DMS153 (cell line): ENCODE measurements around the gene RNLS.
A peak's percentile ranks its signal among the peaks of the same experiment; 100 is the strongest.

ENCODE experiments used
- DNase-seq: peaks from one replicate; lab custom pipeline; 2025; lab: John Stamatoyannopoulos, UW

Gene RNLS

DNA sequence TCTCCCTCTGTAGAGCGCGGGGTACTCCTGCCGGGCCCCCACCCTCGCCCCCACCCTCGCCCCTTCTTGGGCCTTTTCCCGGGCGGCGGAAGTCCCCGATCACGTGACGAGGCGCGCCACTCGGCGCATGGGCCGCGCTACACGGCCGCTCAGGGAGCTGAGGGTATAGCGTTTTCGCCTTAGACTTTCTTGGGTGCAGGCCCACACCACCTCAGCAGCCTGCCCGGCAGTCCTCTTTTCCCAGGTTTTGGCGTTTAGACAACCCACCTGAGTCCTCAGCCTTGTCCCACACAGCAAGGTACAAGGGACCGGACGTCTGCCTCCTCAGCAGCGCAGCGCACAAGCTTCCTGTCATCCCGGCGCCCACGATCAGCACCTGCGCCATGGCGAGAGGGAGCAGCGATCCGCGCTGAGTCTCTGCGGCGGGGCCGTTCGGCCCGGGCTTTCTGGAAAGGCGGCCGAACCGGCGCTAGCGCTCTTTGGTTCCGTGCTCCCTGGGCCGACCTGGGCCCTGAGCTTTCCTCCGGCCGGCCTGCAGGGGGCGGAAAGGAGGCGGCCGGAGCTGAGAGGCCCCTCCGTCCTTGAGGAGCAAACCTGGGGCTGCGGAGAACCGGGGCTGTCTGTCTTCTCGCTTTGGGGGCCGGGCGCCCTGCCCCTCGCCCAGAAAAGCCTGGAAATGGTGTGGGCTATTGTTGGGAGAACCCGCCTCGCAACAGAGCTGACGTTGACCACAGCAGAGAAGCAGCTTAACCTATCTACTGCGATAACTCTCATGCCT is at the start of gene RNLS:
Gene RNLS, minus strand, starts transcription at position 513 of the 778 bp plus-strand sequence.
- DNase-seq = peak; percentile 69

DNA sequence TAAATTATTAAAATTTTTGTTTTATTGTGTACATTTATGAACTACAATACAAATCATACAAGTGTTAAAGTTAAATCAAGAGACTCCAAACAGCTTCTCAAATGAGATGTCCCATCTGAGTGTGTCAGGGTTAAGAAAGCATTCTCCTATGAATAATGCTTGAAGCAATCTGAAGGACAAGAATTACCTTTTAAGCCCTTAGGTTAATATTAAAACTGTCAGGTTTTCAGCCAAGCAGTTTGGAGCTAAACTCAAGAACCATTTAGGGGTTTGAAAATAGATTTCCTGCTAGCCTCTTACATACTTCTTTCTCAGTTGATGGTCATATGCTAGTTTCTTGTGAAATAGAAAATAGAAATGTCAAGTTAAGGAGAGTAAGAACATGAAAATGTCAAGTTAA is 41.7 kb upstream of the RNLS start:
- DNase-seq = no peak

DNA sequence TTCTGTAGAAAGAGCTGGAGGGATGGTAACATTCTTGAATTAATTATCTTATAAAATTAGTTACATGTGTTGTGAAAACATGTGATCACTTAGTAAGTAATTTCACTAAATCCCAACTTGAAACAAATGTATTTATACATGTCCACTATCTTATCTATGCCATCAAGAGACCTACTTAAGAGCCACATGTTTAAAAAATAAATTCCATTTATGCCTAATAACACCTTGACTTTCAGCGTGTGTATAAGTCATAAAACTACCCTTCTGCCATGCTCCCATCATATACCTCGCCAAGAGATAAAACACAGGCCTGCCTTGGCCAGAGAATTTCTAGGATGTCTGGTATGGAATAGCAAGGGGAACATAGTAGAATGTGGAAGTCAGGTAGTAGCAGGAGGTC is 40.7 kb upstream of the RNLS start:
- no peak for DNase-seq

DNA sequence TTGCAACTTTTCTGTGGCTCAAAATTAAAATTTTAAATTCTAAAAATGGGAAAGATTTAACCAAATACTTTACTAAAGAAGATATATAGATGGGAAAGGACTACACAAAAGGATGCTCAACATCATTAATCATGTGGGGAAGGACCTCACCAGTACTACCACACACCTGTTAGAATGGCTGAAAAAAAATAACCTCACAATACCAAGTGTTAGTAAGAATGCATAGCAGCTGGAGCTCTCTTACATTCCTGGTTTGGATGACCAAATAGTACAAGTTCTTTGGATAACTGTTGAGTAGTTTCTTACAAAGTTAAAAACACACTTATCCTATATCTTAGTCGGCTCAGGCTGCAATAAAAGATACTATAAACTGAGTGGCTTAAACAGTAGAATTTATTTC is 37.3 kb upstream of the RNLS start:
- no peak for DNase-seq

DNA sequence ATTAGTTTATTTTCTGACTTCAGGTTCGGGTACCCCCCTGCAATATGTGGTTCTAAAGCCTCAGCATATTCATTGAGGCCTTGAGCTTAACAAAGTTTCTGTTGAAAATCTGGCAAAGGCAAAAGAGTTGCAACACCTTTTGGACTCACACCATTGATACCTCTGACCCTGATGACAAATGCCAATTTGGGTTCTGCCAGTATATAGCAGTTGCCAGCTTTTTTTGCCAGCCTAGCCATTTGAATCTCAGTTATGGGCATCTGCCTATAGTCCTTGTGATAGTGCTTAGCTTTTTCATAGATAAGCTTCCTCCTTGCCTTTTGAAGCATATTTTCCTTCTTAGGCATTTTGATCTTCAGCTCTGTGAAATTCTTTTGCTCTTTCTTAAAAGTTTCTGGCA is 35.4 kb upstream of the RNLS start:
- no peak for DNase-seq

DNA sequence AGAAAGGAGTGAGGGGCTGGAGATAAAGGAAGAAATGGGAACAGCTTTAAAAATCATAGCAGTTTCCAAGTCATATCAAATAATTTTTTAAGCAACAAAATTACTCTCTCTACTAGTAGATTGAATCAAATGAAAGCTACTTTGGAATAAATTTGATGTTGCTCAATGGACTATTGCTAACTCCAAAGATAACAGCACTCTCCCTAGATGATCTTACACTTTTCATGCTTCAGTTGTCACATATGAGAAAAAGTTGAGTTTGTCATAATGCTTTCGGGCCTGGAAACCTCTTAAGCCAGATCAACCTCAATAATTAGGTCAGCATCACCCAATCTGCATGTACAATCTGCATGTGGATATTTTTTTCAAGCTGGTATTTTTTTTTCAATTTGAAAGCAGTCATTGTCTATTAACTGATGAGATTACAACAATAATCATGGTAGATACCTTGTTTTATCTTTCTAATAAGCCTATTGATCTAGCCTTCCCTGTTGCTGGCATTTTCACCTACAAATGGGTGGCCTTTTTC is 34.7 kb upstream of the RNLS start:
- no peak for DNase-seq

DNA sequence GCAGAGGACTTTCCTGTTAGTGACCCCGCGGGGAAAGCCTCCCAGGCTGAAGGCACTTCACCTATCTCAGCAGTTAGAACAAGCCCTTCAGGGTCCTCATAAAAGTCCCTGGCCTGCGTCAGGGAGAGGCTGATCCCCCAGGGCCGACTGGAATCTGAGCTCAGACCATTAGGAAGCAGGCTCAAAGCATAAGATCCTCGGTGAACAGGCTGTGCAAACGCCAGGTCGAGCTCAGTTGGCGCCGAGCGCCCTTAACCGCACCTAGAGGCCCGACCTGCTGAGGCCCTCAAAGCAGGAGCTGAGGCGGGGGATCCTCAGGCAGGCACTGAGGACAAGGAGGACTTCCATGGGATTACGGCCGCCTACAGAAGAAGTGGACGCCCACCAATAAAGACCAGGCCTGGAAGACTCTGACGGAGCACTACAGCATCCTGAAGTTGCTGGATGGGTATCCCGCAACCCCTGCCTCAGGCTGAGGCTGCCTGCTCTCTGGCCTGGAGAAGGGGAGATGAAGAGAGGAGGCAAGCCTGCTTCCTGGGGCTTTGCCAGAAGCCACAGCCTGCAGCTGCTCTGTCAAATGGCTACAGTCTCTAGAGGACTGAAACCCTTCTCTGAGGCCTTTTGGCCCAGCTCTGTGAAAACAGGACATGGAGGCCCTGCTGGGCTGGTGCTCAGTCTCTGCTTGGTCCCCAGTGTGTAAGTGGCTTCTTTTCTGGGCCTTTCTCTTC is 33.3 kb upstream of the RNLS start:
- peak; percentile 2 for DNase-seq

DNA sequence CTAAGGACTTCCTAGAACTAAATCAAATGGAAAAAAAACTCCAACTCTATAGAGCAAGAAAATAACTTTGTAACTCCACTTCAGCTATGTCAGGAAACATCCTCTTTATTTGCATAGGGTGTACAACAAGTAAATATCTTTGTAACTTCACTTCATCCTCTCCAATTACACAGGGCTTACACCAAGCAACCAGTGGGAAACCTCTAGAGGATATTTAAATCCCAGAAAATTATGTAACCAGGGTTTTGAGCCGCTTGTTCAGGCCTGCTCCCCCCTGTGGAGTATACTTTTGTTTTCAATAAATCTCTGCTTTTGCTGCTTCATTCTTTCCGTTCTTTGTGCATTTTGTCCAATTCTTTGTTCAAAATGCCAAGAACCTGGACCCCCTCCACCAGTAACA is 25.7 kb upstream of the RNLS start:
- no peak for DNase-seq

DNA sequence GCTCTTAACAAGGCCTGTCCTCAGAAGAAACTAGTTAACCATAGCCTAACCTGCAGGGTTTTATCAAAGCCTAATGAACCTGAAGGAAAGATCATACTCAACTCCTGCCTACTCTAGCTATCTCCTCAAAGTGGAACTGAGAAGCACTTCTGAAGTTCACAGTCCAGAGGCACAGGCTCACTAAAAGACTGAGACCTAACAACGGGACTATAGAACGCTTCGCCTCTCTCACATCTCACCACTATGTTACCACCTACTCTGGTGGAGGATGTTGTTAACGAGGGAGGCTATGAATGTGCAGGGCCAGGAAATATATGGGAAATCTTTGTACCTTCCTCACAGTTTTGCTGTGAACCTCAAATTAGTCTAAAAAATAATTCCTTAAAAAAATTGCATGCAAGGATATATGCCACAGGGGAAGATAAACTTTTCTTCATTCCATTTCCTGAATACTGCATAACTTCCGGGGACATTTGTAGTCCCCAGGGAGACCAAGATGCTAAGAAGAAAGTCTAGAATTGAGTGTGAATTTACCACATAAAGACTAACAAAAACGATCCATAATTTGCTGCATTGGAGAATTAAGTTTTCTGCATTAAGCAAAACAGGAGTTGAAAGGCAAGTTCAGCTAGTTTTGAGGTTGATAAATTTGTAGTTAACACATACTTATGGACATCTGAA is 25.1 kb upstream of the RNLS start:
- no peak for DNase-seq

DNA sequence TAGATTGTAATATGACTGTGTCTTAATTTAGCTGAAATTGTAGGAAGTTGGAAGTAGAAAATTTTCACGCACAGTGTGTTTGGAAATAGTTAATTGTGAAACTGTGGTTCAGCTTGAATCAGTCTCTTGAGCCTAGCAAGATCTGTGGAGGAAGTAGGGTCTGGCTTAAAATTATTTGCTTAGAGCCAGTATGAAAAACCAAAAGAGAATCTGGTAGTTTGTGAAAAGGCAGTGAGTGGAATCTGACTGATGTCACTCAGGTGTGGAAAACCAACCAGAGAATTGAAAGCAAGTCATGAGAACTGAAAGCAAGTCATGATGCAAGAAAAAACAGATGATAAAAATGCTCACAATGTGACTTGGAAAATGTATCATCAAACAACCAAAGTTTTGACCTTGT is 14.9 kb upstream of the RNLS start:
- DNase-seq = no peak

DNA sequence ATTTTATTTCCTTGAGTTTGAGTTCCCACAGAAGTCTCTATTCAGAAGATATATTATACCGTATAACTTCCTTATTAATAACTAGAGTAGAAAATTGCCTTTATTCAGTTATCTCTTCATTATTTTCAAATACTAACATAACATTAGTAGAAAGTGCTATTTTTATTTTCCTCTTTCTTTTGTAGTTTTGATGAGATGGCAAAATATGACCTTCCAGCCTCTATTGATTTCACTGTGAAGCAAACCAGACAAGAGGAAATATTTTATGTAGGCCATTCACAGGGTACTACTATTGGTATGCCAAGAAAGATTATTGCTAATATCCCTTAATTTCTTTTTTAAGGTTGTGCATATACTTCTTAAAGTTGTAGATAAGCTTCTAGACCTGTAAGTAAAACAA is 11.4 kb upstream of the RNLS start:
- DNase-seq = no peak

DNA sequence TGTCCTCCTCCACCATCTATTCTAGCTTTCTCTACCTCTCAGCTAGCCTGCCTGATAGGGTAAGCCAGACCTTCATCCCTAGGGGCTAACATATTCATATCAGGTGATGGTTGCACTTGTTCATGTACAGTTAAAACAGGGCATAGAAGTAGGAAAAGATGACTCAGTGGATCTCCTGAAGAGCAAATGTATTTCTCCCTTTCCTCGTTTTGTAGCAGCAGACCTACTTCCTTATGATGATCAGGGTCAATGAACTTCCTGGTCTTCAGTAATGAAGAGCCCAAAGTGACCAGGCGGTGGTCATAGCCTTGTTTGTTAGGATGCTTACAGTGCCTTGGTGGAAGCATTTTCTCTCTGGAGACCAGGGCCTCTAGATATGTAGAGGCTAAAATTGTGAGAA is 9.8 kb upstream of the RNLS start:
- no peak for DNase-seq

DNA sequence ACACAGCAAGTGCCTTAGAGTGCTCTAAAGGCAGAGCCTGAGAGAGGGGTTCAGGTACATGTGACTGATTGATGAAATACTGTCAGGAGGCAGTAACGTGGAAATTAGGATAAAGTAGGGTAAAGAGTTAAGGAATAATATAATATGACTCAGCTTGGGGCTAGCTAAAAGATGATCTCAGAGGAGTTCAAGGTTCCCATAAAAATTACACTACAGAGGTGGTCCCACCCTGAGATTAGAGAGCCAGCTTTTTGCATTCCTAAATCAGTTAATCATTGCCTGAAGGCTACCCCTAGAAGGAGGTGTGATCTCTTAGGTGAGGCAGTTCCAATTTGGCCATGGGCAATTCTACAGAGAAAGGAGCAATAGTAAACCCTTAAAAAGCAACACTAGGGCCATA is 9.3 kb upstream of the RNLS start:
- no peak for DNase-seq

DNA sequence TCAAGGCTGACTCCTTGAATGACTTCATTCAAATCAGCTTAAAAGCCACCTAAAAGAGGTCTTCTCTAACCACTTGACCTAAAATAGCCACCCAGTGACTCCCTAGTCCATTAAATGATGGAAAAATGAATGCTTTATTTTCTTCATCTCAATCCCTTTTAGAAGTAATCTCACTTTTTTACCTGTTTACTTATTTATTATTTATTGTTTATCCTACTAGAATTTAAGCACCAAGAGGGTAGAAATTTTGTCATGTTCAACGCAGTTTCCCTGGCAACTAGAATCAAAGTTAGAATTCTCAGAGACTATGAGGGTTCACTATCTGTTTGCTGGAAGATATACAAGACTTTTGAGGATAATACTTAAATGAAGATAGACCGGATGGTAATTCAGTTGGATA is 3.3 kb upstream of the RNLS start, which contains the start of gene LIPJ:
Gene LIPJ, plus strand, starts transcription at position 301 of the 400 bp plus-strand sequence. CDS start 3,926 bp downstream, outside the sequence.
- DNase-seq = no peak

DNA sequence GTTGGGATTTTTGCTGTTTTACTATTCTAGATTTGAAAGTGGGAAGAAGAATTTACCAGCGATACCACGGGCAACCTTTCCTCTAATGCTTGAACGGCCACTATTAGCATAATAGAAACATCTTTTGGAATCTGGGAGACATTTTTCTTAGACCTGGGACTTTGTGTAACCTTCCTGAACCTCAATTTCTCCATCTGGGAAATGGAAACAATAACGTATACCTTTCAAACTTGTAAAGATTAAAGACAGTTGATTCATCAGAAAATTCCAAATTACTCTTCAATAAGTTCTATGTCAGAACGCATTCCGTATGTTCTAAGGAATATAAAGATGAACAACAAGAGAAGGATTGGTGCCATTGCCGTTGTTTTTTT is 453 bp upstream of the RNLS start:
- DNase-seq = no peak

DNA sequence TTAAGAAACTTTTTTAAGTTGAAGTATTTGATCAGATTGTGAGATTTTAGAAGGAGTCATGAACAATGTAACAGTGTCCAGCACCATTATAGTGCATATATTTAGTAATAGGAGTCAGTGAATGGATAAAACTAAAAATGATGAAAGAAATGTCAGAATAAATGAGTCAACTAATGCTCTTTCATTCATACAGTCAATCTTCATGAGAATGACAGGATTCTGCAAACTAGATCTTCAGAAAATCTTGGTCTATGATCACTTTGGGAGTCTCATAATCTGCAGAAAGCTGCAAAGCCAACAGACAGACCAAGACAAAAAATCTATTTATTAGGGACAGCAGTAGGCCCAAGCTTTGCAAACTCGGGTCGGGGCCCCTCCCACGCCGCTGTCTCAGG is 710 bp downstream of the RNLS start:
- DNase-seq = no peak

DNA sequence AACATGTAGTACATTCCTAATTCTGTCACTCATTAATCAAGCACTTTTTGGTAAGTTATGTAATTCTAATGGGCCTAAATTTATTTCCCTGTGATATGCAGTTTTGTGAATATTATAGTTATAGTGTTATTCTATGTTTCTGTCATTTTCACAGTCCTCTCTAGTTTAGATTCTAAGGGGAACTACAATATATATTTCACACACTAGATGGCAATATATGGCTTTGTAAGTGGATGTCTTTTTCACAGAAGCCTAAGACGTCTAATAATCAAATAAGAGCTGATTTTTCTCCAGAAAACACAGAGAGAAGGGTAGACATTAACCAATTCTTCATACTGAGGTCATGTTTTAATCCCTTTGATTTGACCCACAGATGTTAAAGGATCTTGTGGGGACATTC is 18.0 kb downstream of the RNLS start:
- DNase-seq = no peak

DNA sequence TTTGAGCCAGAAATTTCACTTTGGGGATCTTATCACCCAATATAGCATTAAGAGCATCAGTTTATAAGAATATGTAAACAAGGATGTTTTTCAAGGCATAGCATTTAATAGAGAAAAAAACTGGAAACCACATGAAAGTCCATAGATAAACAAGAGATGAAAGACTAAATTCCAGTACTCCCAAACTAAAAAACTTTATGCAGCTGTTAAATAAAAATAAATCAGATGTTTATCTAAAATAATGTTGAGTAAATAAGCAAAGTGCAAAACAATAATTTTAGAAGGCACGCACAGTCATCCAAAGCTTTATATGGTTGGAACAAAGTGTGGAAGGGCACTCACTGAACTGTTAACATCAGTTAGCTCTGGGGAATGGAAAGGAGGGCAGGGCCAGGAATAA is 21.0 kb downstream of the RNLS start:
- DNase-seq = no peak

DNA sequence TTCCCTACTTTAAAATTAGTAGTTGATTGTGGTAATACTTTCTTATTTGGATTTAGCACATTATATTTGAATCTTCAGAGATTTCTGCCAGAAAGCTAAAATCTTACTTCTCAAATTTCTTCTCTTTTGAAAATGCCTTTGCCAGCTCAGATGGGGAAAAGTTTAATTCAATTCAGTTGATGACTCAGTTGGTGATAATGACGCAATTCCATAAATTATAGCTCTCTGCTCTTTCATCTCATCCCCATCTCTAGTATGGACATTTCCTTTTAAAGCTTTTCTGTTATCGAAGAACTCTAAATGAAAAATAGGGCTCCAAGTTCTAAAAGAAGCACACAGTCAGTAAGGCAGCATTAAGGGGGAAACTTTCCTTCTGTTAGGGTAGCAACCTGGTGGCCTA is 25.5 kb downstream of the RNLS start:
- DNase-seq = no peak

DNA sequence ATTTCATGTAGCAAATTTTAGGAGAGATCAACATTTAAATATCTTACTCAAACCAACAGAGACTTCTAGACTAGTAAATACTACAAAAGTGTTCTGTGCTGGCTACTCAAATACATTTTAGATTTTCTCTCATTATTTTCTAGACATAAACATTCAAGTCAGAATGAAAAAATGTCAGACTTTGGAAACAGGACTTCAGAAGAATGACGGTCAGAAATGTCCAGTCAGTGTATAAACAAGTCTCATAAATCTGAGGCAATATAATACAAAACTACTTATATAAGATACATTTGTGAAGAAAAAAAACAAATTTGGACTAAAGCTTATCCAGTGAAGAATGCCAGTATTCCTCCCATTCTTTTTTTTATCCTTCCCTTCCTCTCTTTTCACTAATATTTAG is 25.9 kb downstream of the RNLS start:
- no peak for DNase-seq

DNA sequence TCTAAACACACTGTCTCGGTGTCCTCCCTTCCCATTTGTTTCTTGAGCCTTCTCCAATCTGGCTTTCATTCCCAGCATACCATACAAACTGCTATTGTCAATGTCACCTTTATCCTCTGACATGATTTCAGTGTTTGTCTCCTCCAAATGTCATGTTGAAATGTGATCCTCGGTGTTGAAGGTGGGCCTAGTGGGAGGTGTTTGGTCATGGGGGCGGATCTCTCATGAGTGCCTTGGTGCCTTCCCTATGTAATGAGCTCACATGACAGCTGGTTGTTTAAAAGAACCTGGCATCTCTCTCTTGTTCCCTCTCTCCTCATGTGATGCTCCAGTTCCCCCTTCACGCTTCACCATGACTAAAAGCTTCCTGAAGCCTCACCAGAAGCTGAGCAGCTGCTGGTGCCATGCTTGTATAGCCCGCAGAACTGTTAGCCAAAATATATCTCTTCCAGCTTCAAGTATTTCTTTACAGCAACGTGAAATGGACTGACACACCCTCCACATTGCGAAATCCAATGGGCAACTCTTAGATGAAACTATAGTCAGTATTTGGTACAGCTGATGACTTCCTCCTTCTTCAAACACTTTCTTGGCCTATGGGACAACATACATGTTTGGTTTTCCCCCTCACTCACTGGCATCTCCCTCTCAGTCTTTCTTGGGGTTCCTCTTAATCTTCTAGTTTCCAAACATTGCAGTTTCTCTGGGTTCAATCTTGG is 27.8 kb downstream of the RNLS start:
- no peak for DNase-seq

DNA sequence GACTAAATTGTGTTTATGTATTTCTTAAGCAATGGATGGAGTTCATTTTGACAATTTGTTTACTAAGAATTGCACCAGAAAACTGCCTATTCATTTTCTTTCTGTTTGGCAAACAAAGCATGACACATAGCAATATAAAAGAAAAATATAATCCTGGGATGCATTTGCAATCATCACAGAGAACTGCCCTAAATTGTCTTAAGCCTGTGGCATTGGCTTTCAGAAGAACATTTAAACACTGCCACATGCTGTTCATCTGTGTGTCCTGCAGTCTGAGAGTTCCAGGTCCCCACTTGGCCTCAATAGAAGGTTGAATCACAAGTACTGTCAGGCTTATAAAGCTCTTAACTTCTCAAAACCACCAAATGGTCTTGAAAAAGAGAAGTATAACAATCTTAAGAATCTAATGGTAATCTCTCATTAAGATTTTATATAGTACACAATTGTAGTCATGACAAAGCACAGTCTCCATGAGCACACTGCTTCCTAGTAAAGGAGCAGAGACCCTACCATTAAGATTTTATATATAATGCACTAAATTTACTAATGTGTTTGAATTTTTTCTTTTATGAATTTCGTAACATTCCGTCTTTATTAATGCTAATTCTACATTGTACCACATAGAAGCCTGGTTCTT is 29.9 kb downstream of the RNLS start:
- peak; percentile 14 for DNase-seq
